ENCODE data around the gene ASPHD2. TPM values are rescaled to one million over a fixed set of nuclear protein-coding genes. Genes with fewer than 3 reads are reported as not detected.
A peak's percentile ranks its signal among the peaks of the same experiment; 100 is the strongest.

ASPHD2 gene
- total RNA-seq, 1 donor from 2014 or later: 23.5 TPM

DNA sequence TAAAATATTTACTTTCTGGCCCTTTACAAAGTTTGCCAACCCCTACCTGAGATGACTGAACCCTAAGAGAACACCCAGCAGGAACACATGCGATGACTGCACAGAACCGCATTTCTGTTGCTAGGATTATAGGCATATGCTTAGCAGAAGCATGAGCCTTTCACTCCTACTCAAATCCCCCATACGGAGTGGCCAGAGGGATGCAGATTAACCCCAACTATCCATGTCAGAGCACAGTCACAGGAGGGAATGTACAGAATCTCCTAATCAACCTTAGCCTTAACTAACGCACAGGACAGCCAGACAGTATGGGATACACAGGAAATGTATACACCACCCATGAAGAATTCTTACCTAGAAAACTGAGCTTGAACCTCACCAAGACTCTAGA, 48.3 kb downstream of the ASPHD2 start:
- Mint-ChIP-seq H3K27ac (peak overlapping the region; percentile 82), H3K9me3 (no peaks in the 10 kb centered on the region), H3K4me3 (peak overlapping the region; percentile 72), H3K4me1 (ENCODE audit: low read depth) (peaks cover 62% of the 10 kb centered on the region), H3K27me3 (ENCODE audit: insufficient read depth) (no peaks in the 10 kb centered on the region), H3K36me3 (ENCODE audit: low read depth) (peaks cover 39% of the 10 kb centered on the region)
- intact Hi-C loops (cut with micrococcal nuclease): loop anchor here (1.0 kb wide), 1 partner anchor 46 kb away; no protein-coding TSS in a partner anchor
- DNase-seq (ENCODE audit: low spot score): no peak

DNA sequence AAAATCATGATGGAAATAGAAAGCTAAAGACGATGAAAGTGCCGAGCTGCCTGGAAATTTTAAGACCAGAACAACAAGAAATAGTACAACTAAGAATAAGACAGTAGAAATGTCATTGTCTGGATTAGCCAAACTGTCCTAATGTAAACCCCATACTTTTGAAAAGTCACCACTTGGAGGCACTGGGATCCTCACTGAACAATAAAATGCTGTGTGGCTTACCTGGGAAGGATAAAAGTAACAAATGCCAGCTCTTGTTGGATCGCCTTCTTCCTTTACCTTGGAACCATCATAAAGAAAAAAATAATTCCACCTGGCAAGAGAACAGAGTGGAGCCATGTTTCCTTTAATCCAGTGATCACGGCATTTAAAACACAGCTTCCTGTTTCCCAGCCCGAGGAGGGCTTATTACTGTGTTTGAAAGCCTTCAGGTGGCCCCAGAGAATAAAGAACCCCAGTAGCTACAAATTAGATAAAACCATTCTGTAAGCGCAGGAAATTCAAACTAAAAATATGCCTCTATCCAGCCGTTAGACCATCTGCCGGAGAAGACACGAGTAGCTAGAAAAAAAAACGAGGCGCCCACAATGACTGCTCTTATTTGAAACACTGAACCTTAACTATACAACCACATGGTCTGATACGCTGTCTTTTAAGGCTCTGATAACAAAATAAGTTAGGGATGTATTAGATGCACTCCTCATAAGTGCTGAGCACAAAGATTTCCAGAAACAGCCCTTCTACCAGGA, 50.2 kb downstream of the ASPHD2 start:
- no peaks in the 10 kb centered on the region for H3K9me3 Mint-ChIP-seq
- intact Hi-C loops (cut with micrococcal nuclease): no loop called here
- H3K4me3 Mint-ChIP-seq: peak overlapping the region; percentile 95
- peaks cover 32% of the 10 kb centered on the region for H3K36me3 Mint-ChIP-seq (ENCODE audit: low read depth)
- no peaks in the 10 kb centered on the region for H3K27me3 Mint-ChIP-seq (ENCODE audit: insufficient read depth)
- DNase-seq (ENCODE audit: low spot score): no peak
- H3K27ac Mint-ChIP-seq: peak overlapping the region; percentile 90
- peaks cover 75% of the 10 kb centered on the region for H3K4me1 Mint-ChIP-seq (ENCODE audit: low read depth)

DNA sequence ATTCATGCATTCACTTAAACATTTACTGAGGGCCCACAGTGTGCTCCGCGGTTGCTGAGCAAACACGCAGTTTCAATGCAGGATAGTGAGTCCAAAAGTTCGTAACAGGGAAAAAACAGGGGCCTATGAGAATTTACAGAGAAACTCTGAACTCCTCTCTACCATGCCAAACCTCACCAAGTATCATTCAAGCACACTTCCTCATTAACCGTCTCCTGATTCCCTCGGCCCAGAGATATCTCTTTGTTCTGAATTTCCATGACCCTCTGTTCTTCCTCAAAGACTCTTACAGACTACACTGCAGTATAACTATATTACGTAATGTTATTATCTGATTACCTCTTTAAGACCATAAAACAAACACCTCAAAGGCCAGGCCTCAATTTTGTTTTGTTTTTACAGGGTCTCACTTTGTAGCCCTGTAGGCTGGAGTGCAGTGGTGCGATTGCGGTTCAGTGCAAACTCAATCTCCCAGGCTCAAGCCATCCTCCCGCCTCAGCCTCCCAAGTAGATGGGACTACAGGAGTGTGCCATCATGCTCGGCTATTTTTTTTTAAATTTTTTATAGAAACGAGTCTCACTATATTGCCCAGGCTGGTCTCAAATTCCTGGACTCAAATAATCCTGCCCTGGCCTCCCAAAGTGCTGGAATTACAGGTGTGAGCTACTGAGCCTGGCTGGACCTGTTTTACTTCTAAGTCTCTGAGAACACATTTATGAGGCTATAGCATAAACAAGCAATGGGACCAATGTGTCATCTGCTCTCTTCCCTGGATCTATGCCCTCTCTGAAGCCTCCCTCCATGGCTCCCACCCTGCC, 50.9 kb downstream of the ASPHD2 start:
- H3K9me3 Mint-ChIP-seq: no peaks in the 10 kb centered on the region
- no peak for DNase-seq (ENCODE audit: low spot score)
- H3K4me1 Mint-ChIP-seq (ENCODE audit: low read depth): peaks cover 77% of the 10 kb centered on the region
- no peaks in the 10 kb centered on the region for H3K27me3 Mint-ChIP-seq (ENCODE audit: insufficient read depth)
- peak overlapping the region; percentile 94 for H3K27ac Mint-ChIP-seq
- H3K36me3 Mint-ChIP-seq (ENCODE audit: low read depth): peaks cover 27% of the 10 kb centered on the region
- peak overlapping the region; percentile 95 for H3K4me3 Mint-ChIP-seq
- intact Hi-C loops (cut with micrococcal nuclease): no loop called here

DNA sequence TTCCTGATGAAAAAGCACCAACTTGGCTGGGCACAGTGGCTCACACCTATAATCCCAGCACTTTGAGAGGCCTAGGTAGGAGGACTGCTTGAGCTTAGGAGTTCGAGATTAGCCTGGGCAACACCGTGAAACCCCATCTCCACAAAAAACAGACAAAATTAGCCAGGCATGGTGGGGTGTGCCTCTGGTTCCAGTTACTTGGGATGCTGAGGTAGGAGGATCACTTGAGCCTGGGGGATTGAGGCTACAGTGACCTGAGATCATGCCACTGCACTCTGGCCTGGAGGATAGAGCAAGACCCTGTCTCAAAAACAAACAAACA, 51.5 kb downstream of the ASPHD2 start:
- H3K9me3 Mint-ChIP-seq: no peaks in the 10 kb centered on the region
- no peak for DNase-seq (ENCODE audit: low spot score)
- intact Hi-C loops (cut with micrococcal nuclease): no loop called here
- H3K27me3 Mint-ChIP-seq (ENCODE audit: insufficient read depth): no peaks in the 10 kb centered on the region
- H3K4me3 Mint-ChIP-seq: peak overlapping the region; percentile 95
- peaks cover 27% of the 10 kb centered on the region for H3K36me3 Mint-ChIP-seq (ENCODE audit: low read depth)
- H3K4me1 Mint-ChIP-seq (ENCODE audit: low read depth): peaks cover 82% of the 10 kb centered on the region
- peak overlapping the region; percentile 94 for H3K27ac Mint-ChIP-seq

DNA sequence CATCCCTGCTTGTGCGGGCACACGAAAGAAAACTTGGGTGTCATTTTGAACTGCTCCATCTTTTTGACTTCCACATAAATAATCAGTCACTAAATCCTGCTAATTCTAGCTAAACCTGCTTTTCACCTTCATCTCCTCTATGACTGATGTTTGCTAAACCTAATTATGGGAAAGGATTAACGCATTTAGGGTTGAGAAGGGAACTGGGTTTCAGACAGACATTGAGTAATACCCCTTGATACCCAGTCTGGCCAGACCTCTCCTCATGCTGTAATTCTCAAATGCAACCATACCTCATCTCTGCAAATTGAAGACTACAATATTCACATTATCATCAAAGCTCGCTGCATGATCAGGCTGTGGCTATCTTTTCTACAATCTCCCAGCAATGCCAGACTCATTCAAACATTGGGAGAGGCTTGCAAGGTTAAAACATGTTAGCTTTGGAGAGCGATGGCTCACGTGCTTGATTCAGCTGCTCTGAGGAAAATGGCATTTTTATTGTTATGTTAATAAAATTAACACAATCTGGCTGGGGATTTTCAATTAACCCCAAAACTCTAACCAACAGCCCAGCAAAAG, 52.1 kb downstream of the ASPHD2 start:
- DNase-seq (ENCODE audit: low spot score): no peak
- no peaks in the 10 kb centered on the region for H3K27me3 Mint-ChIP-seq (ENCODE audit: insufficient read depth)
- peak overlapping the region; percentile 94 for H3K27ac Mint-ChIP-seq
- intact Hi-C loops (cut with micrococcal nuclease): loop anchor here (1.0 kb wide), 1 partner anchor 83 kb away; no protein-coding TSS in a partner anchor
- H3K4me1 Mint-ChIP-seq (ENCODE audit: low read depth): peaks cover 86% of the 10 kb centered on the region
- peak overlapping the region; percentile 95 for H3K4me3 Mint-ChIP-seq
- H3K36me3 Mint-ChIP-seq (ENCODE audit: low read depth): peaks cover 27% of the 10 kb centered on the region
- H3K9me3 Mint-ChIP-seq: no peaks in the 10 kb centered on the region

DNA sequence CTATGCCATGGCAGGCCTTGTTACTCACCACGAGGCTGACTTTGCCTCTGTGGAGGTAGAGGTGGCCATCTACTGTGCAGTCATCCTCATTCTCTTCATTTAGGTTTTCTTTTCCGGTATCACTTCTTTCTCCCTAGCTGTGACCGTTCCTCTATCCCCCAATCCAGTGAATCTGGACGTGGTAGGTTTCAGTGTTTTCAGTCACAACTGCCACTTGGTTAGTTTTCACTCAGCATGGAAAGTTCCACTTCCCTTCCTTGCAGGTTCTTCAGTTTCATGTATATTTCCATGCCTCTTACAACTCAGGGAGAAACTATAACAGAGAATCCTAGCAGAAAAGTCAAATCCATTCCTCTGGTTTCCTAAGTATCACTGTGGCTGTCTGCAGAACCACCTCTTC, 52.6 kb downstream of the ASPHD2 start:
- intact Hi-C loops (cut with micrococcal nuclease): loop anchor here (1.0 kb wide), 1 partner anchor 83 kb away; no protein-coding TSS in a partner anchor
- peak overlapping the region; percentile 95 for H3K4me3 Mint-ChIP-seq
- peaks cover 85% of the 10 kb centered on the region for H3K4me1 Mint-ChIP-seq (ENCODE audit: low read depth)
- no peaks in the 10 kb centered on the region for H3K9me3 Mint-ChIP-seq
- no peak for DNase-seq (ENCODE audit: low spot score)
- no peaks in the 10 kb centered on the region for H3K27me3 Mint-ChIP-seq (ENCODE audit: insufficient read depth)
- peak overlapping the region; percentile 94 for H3K27ac Mint-ChIP-seq
- H3K36me3 Mint-ChIP-seq (ENCODE audit: low read depth): peaks cover 23% of the 10 kb centered on the region

DNA sequence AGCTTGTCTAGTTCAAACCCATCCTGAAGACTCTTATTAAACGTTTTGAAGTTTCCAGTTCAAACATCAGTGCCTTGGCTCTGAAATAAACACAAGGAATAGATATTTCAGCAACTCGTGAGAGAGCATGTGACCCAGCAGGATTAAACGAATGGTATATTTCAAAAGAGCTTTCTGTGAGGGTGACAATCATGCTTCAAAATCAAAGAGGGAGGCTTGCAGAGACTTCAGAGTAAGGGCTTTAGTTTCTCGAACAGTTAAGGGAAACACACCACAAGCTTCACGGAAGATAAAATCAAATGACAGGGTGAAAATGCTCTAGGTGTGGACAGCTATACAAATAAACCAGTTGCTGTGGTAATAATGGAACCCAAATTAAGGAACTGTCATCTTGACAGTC, 53.1 kb downstream of the ASPHD2 start:
- intact Hi-C loops (cut with micrococcal nuclease): no loop called here
- peaks cover 80% of the 10 kb centered on the region for H3K4me1 Mint-ChIP-seq (ENCODE audit: low read depth)
- no peak for DNase-seq (ENCODE audit: low spot score)
- H3K4me3 Mint-ChIP-seq: peak overlapping the region; percentile 95
- H3K27me3 Mint-ChIP-seq (ENCODE audit: insufficient read depth): no peaks in the 10 kb centered on the region
- H3K9me3 Mint-ChIP-seq: no peaks in the 10 kb centered on the region
- peaks cover 21% of the 10 kb centered on the region for H3K36me3 Mint-ChIP-seq (ENCODE audit: low read depth)
- peak overlapping the region; percentile 94 for H3K27ac Mint-ChIP-seq

DNA sequence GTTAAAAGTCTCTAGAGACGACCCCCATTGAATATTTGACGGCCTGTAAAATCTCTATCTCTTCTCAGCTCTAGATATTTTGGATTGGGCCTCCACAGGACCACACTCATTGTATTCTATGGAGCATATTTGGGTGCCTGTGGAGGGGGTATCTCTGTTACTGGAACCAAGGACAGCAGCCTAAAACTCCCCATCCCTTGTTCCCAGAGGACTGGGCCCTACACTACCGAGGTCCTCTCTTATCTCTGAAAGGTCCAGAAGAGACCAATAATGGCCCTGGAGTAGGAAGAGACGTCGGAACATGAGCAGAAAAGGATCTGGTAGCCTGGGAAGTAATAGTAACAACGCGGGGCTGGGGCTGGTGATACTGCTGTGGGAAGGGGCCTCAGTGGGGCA, 54.0 kb downstream of the ASPHD2 start:
- peaks cover 72% of the 10 kb centered on the region for H3K4me1 Mint-ChIP-seq (ENCODE audit: low read depth)
- H3K9me3 Mint-ChIP-seq: no peaks in the 10 kb centered on the region
- no peaks in the 10 kb centered on the region for H3K27me3 Mint-ChIP-seq (ENCODE audit: insufficient read depth)
- H3K4me3 Mint-ChIP-seq: peak overlapping the region; percentile 95
- DNase-seq (ENCODE audit: low spot score): no peak
- H3K27ac Mint-ChIP-seq: peak overlapping the region; percentile 94
- intact Hi-C loops (cut with micrococcal nuclease): loop anchor here (1.0 kb wide), 5 partner anchors 29 to 189 kb away; partner anchors contain the start of genes TFIP11 and TPST2
- H3K36me3 Mint-ChIP-seq (ENCODE audit: low read depth): peaks cover 13% of the 10 kb centered on the region

- peak; percentile 93 for DNase-seq (ENCODE audit: low spot score)
- Mint-ChIP-seq H3K4me1 (ENCODE audit: low read depth) (peaks cover 70% of the 10 kb centered on the region), H3K27ac (peak within 1 kb of the TSS; percentile 94), H3K4me3 (peak within 1 kb of the TSS; percentile 95), H3K9me3 (no peaks in the 10 kb centered on the region), H3K36me3 (ENCODE audit: low read depth) (peaks cover 19% of the 10 kb centered on the region), H3K27me3 (ENCODE audit: insufficient read depth) (no peaks in the 10 kb centered on the region)
- intact Hi-C loops (cut with micrococcal nuclease): loop anchor here (1.0 kb wide), 6 partner anchors 29 to 189 kb away; partner anchors contain the start of genes TFIP11 and TPST2
These were observed 54.6 kb downstream of the ASPHD2 start, which contains the start of the genes HPS4 and SRRD for GRCh38 chr22:26483439-26484359. TSS of gene HPS4 (minus strand) at chr22:26483783. CDS start at chr22:26481762, 2,021 bp downstream. TSS of gene SRRD (plus strand) at chr22:26483877. CDS start at chr22:26483891, 14 bp downstream.

- intact Hi-C loops (cut with micrococcal nuclease): loop anchor here (1.0 kb wide), 1 partner anchor 120 kb away; no protein-coding TSS in a partner anchor
- H3K27ac Mint-ChIP-seq: peak overlapping the region; percentile 93
- peak overlapping the region; percentile 95 for H3K4me3 Mint-ChIP-seq
- peaks cover 22% of the 10 kb centered on the region for H3K36me3 Mint-ChIP-seq (ENCODE audit: low read depth)
- H3K4me1 Mint-ChIP-seq (ENCODE audit: low read depth): peaks cover 63% of the 10 kb centered on the region
- H3K9me3 Mint-ChIP-seq: no peaks in the 10 kb centered on the region
- DNase-seq (ENCODE audit: low spot score): no peak
- no peaks in the 10 kb centered on the region for H3K27me3 Mint-ChIP-seq (ENCODE audit: insufficient read depth)
These were observed 55.3 kb downstream of the ASPHD2 start for GRCh38 chr22:26484360-26484706.

GRCh38 chr22:26485013-26485412, 56.0 kb downstream of the ASPHD2 start:
- DNase-seq (ENCODE audit: low spot score): no peak
- Mint-ChIP-seq H3K27ac (peak overlapping the region; percentile 15), H3K4me1 (ENCODE audit: low read depth) (peaks cover 56% of the 10 kb centered on the region), H3K36me3 (ENCODE audit: low read depth) (peaks cover 17% of the 10 kb centered on the region), H3K9me3 (no peaks in the 10 kb centered on the region), H3K4me3 (peak overlapping the region; percentile 51), H3K27me3 (ENCODE audit: insufficient read depth) (no peaks in the 10 kb centered on the region)
- intact Hi-C loops (cut with micrococcal nuclease): no loop called here
